IMR-90 (cell line): ENCODE results near the gene TJP1.

Source experiments
- CEBPB ChIP-seq: IDR thresholded peaks from 2 replicates; pipeline ENCODE4 v1.6.1; 2012; ENCODE audit warnings: low read depth, low read length, improper control_type of control experiment
- CHD1 ChIP-seq: IDR thresholded peaks from 2 replicates; pipeline ENCODE4 v1.6.1; 2012; ENCODE audit warnings: low read depth, low read length, improper control_type of control experiment
- CTCF ChIP-seq: conservative IDR thresholded peaks from 2 replicates; pipeline ENCODE4 v1.5.1; 2012; ENCODE audit warnings: mild to moderate bottlenecking, low read depth, low read length, improper control_type of control experiment
- MAFK ChIP-seq: IDR thresholded peaks from 2 replicates; pipeline ENCODE4 v1.6.1; 2012; ENCODE audit warnings: low read depth, low read length, improper control_type of control experiment
- MAZ ChIP-seq: IDR thresholded peaks from 2 replicates; pipeline ENCODE4 v1.6.1; 2012; ENCODE audit warnings: low read depth, mild to moderate bottlenecking, low read length, improper control_type of control experiment, moderate library complexity, borderline replicate concordance
- MXI1 ChIP-seq: IDR thresholded peaks from 2 replicates; pipeline ENCODE4 v1.6.1; 2012; ENCODE audit warnings: low read depth, mild to moderate bottlenecking, low read length, moderate library complexity, borderline replicate concordance
- POLR2A ChIP-seq: IDR thresholded peaks from 2 replicates; pipeline ENCODE4 v1.6.1; 2012; ENCODE audit warnings: mild to moderate bottlenecking, low read depth, low read length
- RAD21 ChIP-seq: IDR thresholded peaks from 2 replicates; pipeline ENCODE4 v1.6.1; 2012; ENCODE audit warnings: low read length, improper control_type of control experiment
- RFX5 ChIP-seq: IDR thresholded peaks from 2 replicates; pipeline ENCODE4 v1.8.0; 2012; ENCODE audit warnings: low read depth, mild to moderate bottlenecking, low read length, moderate library complexity
- USF2 ChIP-seq: fragments of 150-350 bp; IDR thresholded peaks from 2 replicates; pipeline ENCODE4 v1.6.1; 2017; ENCODE audit warnings: mild to moderate bottlenecking, antibody characterized with exemption, low read length, low read depth

GRCh38 chr15:29686445-29687203 lies 135.6 kb downstream of the TJP1 start:
- TF ChIP-seq CTCF (no peak), POLR2A (no peak), MXI1 (no peak), CEBPB (no peak), USF2 (no peak), RFX5 (no peak), MAFK (no peak), RAD21 (no peak), MAZ (no peak), CHD1 (no peak)
